HEK293T (cell line): Measurements from ENCODE around the gene CARS2.
"Not testable (repeated sequence)": the region's sequence is repeated elsewhere in the genome, so short reads cannot be mapped to it uniquely, and the experiment has no call there.

ENCODE experiments used
- CTCF ChIA-PET: fragments of 350-600 bp; formaldehyde crosslinking; extraction: SDS; loops from one replicate; lab custom pipeline; 2021; ENCODE audit warnings: antibody characterized with exemption, inconsistent platforms; lab: Yijun Ruan, JAX
- POLR2A ChIA-PET: fragments of 350-600 bp; formaldehyde crosslinking; extraction: SDS; loops from one replicate; lab custom pipeline; 2020; ENCODE audit warnings: antibody characterized with exemption, inconsistent platforms; lab: Yijun Ruan, JAX
- DNase-seq: peaks from one replicate; pipeline ENCODE4 v3.0.0; 2012; ENCODE audit warnings: mixed read lengths; ENCODE audit errors: extremely low spot score
- ARNT ChIP-seq: fragments of 450-650 bp; IDR thresholded peaks from 2 replicates; pipeline ENCODE4 v1.6.1; 2017; ENCODE audit warnings: mild to moderate bottlenecking
- BHLHE40 ChIP-seq: fragments of 450-650 bp; IDR thresholded peaks from 2 replicates; pipeline ENCODE4 v1.6.1; 2016; ENCODE audit warnings: mild to moderate bottlenecking, moderate library complexity, borderline replicate concordance
- CTBP1 ChIP-seq: fragments of 450-650 bp; IDR thresholded peaks from 2 replicates; pipeline ENCODE4 v1.6.1; 2016; ENCODE audit warnings: borderline replicate concordance
- ELF4 ChIP-seq: fragments of 450-650 bp; IDR thresholded peaks from 2 replicates; pipeline ENCODE4 v1.6.1; 2017; ENCODE audit warnings: antibody characterized with exemption
- FOXA1 ChIP-seq: fragments of 450-650 bp; IDR thresholded peaks from 2 replicates; pipeline ENCODE4 v1.6.1; 2016; ENCODE audit warnings: mild to moderate bottlenecking
- FOXK2 ChIP-seq: fragments of 450-650 bp; IDR thresholded peaks from 2 replicates; pipeline ENCODE4 v1.6.1; 2016; ENCODE audit warnings: mild to moderate bottlenecking
- FOXM1 ChIP-seq: fragments of 450-650 bp; IDR thresholded peaks from 2 replicates; pipeline ENCODE4 v1.6.1; 2017; ENCODE audit warnings: mild to moderate bottlenecking, borderline replicate concordance
- HDGF ChIP-seq: fragments of 450-650 bp; IDR thresholded peaks from 2 replicates; pipeline ENCODE4 v1.6.1; 2017; ENCODE audit warnings: antibody characterized with exemption, borderline replicate concordance
- L3MBTL2 ChIP-seq: fragments of 450-650 bp; conservative IDR thresholded peaks from 2 replicates; pipeline ENCODE4 v1.6.1; 2016; ENCODE audit warnings: mild to moderate bottlenecking
- LEF1 ChIP-seq: fragments of 450-650 bp; IDR thresholded peaks from 2 replicates; pipeline ENCODE4 v1.6.1; 2017; ENCODE audit warnings: mild to moderate bottlenecking, borderline replicate concordance
- NFRKB ChIP-seq: fragments of 450-650 bp; IDR thresholded peaks from 2 replicates; pipeline ENCODE4 v1.6.1; 2016; ENCODE audit warnings: mild to moderate bottlenecking, moderate library complexity
- SP1 ChIP-seq: fragments of 450-650 bp; IDR thresholded peaks from 2 replicates; pipeline ENCODE4 v1.6.1; 2017
- SUZ12 ChIP-seq: fragments of 450-650 bp; IDR thresholded peaks from 2 replicates; pipeline ENCODE4 v1.6.1; 2016; ENCODE audit warnings: mild to moderate bottlenecking
- TARDBP ChIP-seq: fragments of 450-650 bp; IDR thresholded peaks from 2 replicates; pipeline ENCODE4 v1.6.1; 2016
- ZNF384 ChIP-seq: fragments of 450-650 bp; IDR thresholded peaks from 2 replicates; pipeline ENCODE4 v1.6.1; 2016
- TF ChIP-seq, protein P1 (sequence below): fragments of 450-650 bp; IDR thresholded peaks from 2 replicates; pipeline ENCODE4 v1.6.1; 2016

Gene CARS2

DNA sequence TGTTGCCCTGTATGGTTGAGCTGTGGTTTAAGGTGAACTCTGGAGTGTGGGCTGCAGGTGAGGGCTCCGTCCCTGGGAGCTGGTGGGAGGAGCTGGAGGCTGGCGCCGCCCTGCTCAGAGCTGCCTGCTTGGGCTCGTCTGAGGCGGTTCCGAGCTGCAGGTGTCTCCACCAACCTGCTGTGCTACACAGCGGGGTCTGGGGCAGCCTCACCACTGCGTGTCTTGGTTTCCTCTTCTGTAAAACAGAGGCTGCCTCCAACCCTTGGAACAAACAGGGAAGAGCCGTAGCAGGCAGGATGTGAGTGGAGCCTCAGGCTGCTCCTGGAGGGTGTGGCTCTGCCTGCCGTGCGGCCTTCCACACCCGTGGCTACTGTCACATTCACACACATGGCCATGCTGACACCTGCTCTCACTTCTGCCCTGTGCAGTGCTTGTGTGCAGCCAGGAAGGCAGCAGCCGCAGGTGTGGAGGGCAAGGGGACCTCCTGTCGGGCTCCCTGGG is 69.2 kb downstream of the CARS2 start:
- no peak for TF ChIP-seq FOXM1
- TF ChIP-seq ARNT = no peak
- no peak for TF ChIP-seq FOXK2
- no peak for TF ChIP-seq SUZ12
- no peak for TF ChIP-seq LEF1
- no peak for TF ChIP-seq L3MBTL2
- TF ChIP-seq HDGF = no peak
- TF ChIP-seq TARDBP = no peak
- TF ChIP-seq BHLHE40 = no peak
- DNase-seq = no peak
- POLR2A ChIA-PET = no interaction called here
- CTCF ChIA-PET = no interaction called here

DNA sequence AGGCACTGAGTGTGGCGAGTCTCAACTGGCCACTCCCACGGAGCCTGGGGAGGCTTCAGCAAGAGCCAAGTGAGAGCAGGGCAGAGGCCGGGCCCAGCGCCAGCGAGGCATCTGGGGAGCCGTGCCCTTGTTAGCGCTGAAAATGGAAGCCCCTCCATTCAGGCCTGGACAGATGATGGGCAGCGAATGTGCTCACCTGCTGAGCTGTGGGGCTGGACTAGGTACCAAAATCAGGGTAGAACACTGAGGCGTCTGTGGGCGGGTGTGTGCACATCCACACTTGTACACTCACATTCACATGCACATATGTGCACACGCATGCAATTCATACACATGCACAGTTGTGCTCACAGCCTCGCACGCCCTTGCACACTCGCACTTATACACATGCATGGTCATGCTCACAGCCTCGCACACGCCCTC is 69.9 kb downstream of the CARS2 start:
- POLR2A ChIA-PET = no interaction called here
- CTCF ChIA-PET = no interaction called here
- no peak for TF ChIP-seq TARDBP
- TF ChIP-seq ZNF384 = no peak
- no peak for TF ChIP-seq NFRKB
- no peak for TF ChIP-seq FOXA1
- no peak for TF ChIP-seq ARNT
- TF ChIP-seq BHLHE40 = no peak
- TF ChIP-seq SP1 = no peak
- TF ChIP-seq FOXK2 = no peak
- no peak for TF ChIP-seq ELF4
- TF ChIP-seq HDGF = no peak
- DNase-seq = no peak

DNA sequence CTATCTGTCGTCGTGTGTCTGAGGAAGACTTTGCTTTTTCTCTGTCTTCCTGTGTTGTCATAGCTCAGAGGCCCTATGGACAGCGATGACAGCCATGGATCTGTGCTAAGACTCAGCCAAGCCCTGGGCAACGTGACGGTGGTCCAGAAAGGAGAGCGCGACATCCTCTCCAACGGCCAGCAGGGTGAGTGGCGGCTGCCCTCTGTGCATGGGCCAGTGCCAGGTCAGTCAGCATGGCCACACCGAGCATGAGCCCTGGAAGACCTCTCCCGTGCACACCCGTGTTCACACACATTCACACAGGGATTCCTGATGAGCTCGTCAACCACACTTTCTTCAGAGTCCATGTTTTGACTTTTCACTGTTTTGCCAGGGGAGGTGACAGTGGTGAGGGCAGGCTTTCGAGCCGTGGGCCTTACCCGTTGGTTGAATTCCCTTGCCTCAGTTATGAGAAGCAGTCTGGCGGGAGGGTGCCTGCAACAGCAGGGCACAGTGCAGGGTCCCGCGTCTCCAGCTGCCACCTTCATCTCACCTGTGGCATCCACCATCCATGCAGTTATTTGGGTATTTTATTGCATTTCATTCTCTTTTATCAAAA is 70.4 kb downstream of the CARS2 start:
- CTCF ChIA-PET = no interaction called here
- TF ChIP-seq, protein P1, sequence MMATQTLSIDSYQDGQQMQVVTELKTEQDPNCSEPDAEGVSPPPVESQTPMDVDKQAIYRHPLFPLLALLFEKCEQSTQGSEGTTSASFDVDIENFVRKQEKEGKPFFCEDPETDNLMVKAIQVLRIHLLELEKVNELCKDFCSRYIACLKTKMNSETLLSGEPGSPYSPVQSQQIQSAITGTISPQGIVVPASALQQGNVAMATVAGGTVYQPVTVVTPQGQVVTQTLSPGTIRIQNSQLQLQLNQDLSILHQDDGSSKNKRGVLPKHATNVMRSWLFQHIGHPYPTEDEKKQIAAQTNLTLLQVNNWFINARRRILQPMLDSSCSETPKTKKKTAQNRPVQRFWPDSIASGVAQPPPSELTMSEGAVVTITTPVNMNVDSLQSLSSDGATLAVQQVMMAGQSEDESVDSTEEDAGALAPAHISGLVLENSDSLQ = no peak
- no peak for TF ChIP-seq ELF4
- TF ChIP-seq ZNF384 = no peak
- no peak for TF ChIP-seq CTBP1
- no peak for TF ChIP-seq L3MBTL2
- no peak for TF ChIP-seq SP1
- no peak for TF ChIP-seq NFRKB
- no peak for TF ChIP-seq ARNT
- TF ChIP-seq TARDBP = no peak
- no peak for TF ChIP-seq BHLHE40
- TF ChIP-seq FOXM1 = no peak
- no peak for TF ChIP-seq SUZ12
- TF ChIP-seq HDGF = no peak
- TF ChIP-seq LEF1 = no peak
- TF ChIP-seq FOXA1 = no peak
- TF ChIP-seq FOXK2 = no peak
- POLR2A ChIA-PET = no interaction called here
- no peak for DNase-seq

DNA sequence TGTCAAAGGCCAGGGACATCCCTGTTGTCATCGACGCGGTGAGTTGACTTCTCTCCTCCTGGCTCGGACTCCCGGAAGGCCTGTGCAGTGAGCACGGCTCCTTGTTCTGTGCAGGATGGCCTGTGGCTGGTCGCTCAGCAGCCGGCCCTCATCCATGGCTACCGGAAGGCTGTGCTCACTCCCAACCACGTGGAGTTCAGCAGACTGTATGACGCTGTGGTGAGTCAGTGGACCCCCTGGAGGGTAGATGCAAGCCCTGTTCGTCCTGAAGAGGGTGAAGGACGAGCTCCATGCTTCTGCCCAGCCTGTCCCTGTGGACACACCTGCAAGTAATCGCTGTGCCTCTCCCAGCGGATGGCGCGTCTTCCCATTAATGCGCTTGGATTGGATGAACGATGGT is 71.4 kb downstream of the CARS2 start:
- DNase-seq = no peak
- no peak for TF ChIP-seq CTBP1
- ChIA-PET POLR2A (interaction anchor here (0.6 kb wide), 1 partner anchor 81 kb away, joined by 4 read pairs; no protein-coding TSS in a partner anchor), CTCF (no interaction called here)

DNA sequence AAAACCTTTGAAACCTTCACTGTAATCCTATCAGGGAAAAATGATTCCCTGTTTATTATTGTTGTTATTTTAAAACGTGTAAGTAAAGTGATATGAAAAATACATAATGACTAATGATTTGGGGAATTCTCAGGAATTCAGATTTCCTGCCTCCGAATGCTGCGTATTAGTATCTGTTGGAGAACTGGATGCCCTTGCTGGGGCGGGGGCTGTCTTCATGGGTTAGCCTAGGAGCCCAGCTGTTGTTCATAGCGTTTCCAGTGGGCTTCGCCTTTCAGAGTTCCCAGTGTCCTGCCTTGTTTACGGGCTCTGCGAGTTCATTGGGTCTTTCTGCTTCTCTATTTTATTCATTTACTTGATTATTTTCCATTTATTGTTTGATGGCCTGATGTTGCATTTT is 72.1 kb downstream of the CARS2 start:
- DNase-seq = no peak
- TF ChIP-seq FOXK2 = no peak
- no peak for TF ChIP-seq ZNF384
- no peak for TF ChIP-seq TARDBP
- TF ChIP-seq, protein P1 = no peak
- no peak for TF ChIP-seq ELF4
- TF ChIP-seq NFRKB = no peak
- TF ChIP-seq HDGF = no peak
- no peak for TF ChIP-seq SP1
- no peak for TF ChIP-seq L3MBTL2
- no peak for TF ChIP-seq SUZ12
- no peak for TF ChIP-seq BHLHE40
- no peak for TF ChIP-seq FOXM1
- no peak for TF ChIP-seq CTBP1
- no peak for TF ChIP-seq FOXA1
- no peak for TF ChIP-seq ARNT
- no peak for TF ChIP-seq LEF1

DNA sequence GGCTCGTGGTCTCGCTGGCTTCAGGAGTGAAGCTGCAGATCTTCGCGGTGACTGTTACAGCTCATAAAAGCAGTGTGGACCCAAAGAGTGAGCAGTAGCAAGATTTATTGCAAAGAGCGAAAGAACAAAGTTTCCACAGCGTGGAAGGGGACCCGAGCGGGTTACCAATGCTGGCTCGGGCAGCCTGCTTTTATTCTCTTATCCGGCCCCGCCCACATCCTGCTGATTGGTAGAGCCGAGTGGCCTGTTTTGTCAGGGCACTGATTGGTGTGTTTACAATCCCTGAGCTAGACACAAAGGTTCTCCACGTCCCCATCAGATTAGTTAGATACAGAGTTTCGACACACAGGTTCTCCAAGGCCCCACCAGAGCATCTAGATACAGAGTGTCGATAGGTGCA is 73.7 kb downstream of the CARS2 start:
- DNase-seq, CTCF ChIA-PET: not testable (repeated sequence)
- POLR2A ChIA-PET = interaction anchor here (1.1 kb wide), 1 partner anchor 17 kb away, joined by 4 read pairs; the partner anchor contains the start of gene NAXD

More for the DNA sequence above, 72.1 kb downstream of the CARS2 start:
- ChIA-PET CTCF (no interaction called here), POLR2A (no interaction called here)

DNA sequence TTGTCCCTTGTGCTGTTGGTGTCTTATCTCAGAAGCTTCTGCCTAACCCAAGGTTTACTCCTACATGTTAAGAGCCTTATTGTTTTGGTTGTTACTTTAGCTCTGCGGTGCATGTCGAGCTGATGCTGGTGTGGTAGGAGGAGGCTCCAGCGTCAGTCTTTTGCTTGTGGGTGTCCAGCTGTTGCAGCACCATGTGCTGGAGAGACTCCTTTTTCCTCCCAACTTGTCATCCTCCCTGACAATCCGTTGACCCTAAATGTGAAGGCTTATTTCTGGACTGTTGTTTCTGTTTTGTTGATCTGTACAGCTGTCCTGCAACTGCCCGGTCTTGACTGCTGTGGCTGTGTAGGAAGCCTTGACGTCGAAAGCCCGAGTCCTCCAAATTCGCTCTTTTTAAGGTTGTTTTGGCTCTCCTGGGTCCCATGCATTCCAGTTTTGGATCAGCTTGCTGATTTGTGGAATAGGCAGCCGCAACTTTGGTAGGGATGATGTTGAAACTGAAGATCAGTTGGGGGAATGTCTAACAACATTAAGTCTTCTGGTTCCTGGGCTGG is 75.3 kb downstream of the CARS2 start:
- TF ChIP-seq ZNF384 (no peak), CTBP1 (no peak), SP1 (no peak), ARNT (no peak), HDGF (no peak), LEF1 (no peak), ELF4 (no peak), FOXA1 (no peak), SUZ12 (no peak), TARDBP (no peak), L3MBTL2 (no peak), NFRKB (no peak), FOXM1 (no peak), FOXK2 (no peak)
- TF ChIP-seq, protein P1 = no peak
- DNase-seq = no peak
- ChIA-PET CTCF (no interaction called here), POLR2A (no interaction called here)
